SK-N-SH (cell line): ENCODE measurements around the gene TAOK1.

Source experiments
- EP300 ChIP-seq, 2 experiments: IDR thresholded peaks; 2 replicates each; pipeline versions ENCODE4 v1.4.0 to v1.6.1; 2012; ENCODE audit warnings: borderline replicate concordance in 1 of 2, low read depth in 1 of 2, low read length in 1 of 2
- JUND ChIP-seq: IDR thresholded peaks from 2 replicates; pipeline ENCODE4 v1.4.0; 2012
- NFIC ChIP-seq: IDR thresholded peaks from 2 replicates; pipeline ENCODE4 v1.4.0; 2012; ENCODE audit warnings: borderline replicate concordance
- POLR2AphosphoS5 ChIP-seq: IDR thresholded peaks from 2 replicates; pipeline ENCODE4 v1.6.1; 2012; ENCODE audit warnings: low read depth, low read length
- RAD21 ChIP-seq: IDR thresholded peaks from 2 replicates; pipeline ENCODE4 v1.6.1; 2012; ENCODE audit warnings: mild to moderate bottlenecking, low read length
- TCF12 ChIP-seq: IDR thresholded peaks from 2 replicates; pipeline ENCODE4 v1.4.0; 2012
- TF ChIP-seq, protein P1 (sequence below): fragments of 150-350 bp; IDR thresholded peaks from 2 replicates; pipeline ENCODE4 v1.6.1; 2016; ENCODE audit warnings: mild to moderate bottlenecking, low read depth, low read length
- TF ChIP-seq, protein P2 (sequence below): fragments of 200-600 bp; sonication (generic); IDR thresholded peaks from 2 replicates; pipeline ENCODE4 v1.6.1; 2017; ENCODE audit warnings: antibody characterized with exemption, mild to moderate bottlenecking, moderate library complexity
- TF ChIP-seq, protein P3 (sequence below): IDR thresholded peaks from 2 replicates; pipeline ENCODE4 v1.4.0; 2012; ENCODE audit warnings: low read depth, borderline replicate concordance

DNA sequence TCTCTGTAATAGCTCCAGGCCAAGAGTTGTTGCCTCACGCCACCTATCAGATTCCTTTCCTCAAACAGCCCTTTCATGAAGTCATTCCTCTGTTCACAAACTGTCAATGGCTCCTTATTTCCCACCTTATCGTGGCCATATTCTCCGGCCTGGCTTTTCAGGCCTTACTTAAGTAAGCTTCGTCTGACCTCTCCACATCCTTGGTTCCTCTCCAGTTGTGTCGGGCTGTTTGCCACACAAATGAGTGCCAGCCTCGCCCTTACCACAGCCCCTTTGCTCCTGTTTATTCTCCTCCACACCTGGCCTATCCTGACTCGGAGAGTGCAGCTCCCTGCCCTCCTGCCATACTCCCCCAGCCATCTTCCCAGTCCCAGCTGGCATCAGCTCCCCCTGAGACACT lies 180.4 kb downstream of the TAOK1 start:
- TF ChIP-seq, protein P1, sequence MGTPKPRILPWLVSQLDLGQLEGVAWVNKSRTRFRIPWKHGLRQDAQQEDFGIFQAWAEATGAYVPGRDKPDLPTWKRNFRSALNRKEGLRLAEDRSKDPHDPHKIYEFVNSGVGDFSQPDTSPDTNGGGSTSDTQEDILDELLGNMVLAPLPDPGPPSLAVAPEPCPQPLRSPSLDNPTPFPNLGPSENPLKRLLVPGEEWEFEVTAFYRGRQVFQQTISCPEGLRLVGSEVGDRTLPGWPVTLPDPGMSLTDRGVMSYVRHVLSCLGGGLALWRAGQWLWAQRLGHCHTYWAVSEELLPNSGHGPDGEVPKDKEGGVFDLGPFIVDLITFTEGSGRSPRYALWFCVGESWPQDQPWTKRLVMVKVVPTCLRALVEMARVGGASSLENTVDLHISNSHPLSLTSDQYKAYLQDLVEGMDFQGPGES, result no peak
- no peak for TF ChIP-seq RAD21
- TF ChIP-seq, protein P2, sequence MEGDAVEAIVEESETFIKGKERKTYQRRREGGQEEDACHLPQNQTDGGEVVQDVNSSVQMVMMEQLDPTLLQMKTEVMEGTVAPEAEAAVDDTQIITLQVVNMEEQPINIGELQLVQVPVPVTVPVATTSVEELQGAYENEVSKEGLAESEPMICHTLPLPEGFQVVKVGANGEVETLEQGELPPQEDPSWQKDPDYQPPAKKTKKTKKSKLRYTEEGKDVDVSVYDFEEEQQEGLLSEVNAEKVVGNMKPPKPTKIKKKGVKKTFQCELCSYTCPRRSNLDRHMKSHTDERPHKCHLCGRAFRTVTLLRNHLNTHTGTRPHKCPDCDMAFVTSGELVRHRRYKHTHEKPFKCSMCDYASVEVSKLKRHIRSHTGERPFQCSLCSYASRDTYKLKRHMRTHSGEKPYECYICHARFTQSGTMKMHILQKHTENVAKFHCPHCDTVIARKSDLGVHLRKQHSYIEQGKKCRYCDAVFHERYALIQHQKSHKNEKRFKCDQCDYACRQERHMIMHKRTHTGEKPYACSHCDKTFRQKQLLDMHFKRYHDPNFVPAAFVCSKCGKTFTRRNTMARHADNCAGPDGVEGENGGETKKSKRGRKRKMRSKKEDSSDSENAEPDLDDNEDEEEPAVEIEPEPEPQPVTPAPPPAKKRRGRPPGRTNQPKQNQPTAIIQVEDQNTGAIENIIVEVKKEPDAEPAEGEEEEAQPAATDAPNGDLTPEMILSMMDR, result no peak
- TF ChIP-seq EP300 (IDR thresholded peaks at IDR 0.05; ENCODE audit: borderline replicate concordance in 1 of 2, low read depth in 1 of 2, low read length in 1 of 2), result no peak
- TF ChIP-seq JUND, result no peak
- TF ChIP-seq, protein P3, sequence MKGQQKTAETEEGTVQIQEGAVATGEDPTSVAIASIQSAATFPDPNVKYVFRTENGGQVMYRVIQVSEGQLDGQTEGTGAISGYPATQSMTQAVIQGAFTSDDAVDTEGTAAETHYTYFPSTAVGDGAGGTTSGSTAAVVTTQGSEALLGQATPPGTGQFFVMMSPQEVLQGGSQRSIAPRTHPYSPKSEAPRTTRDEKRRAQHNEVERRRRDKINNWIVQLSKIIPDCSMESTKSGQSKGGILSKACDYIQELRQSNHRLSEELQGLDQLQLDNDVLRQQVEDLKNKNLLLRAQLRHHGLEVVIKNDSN, result no peak
- TF ChIP-seq NFIC, result no peak
- TF ChIP-seq POLR2AphosphoS5, result no peak
- TF ChIP-seq TCF12, result no peak
